Neuronal stem cell (in vitro differentiated cells): Measurements from ENCODE around the gene MRPS21.

Source experiments
- DNase-seq: peaks from one replicate; pipeline ENCODE4 v3.0.0-alpha.2; 2013; ENCODE audit warnings: low spot score
- H2AFZ ChIP-seq: one replicate; pipeline ENCODE4 v1.6.1; 2013; ENCODE audit warnings: mild to moderate bottlenecking, low read length, inconsistent platforms
- H2AK5ac ChIP-seq: 2 replicates; pipeline ENCODE4 v1.6.1; 2013; ENCODE audit warnings: low read depth, mild to moderate bottlenecking, inconsistent platforms, low read length, moderate library complexity, mixed read lengths
- H2BK120ac ChIP-seq: 2 replicates; pipeline ENCODE4 v1.6.1; 2013; ENCODE audit warnings: low read depth, mild to moderate bottlenecking, inconsistent platforms, low read length, moderate library complexity, mixed read lengths
- H2BK12ac ChIP-seq: one replicate; pipeline ENCODE4 v1.6.1; 2013; ENCODE audit warnings: low read length, inconsistent platforms
- H2BK15ac ChIP-seq: 2 replicates; pipeline ENCODE4 v1.6.1; 2013; ENCODE audit warnings: mild to moderate bottlenecking, low read length, inconsistent platforms, mixed read lengths
- H2BK5ac ChIP-seq: one replicate; pipeline ENCODE4 v1.6.1; 2013; ENCODE audit warnings: inconsistent platforms, mild to moderate bottlenecking, low read length, moderate library complexity
- H3K14ac ChIP-seq: one replicate; pipeline ENCODE4 v1.6.1; 2013; ENCODE audit warnings: low read length, inconsistent platforms
- H3K18ac ChIP-seq: 2 replicates; pipeline ENCODE4 v1.6.1; 2013; ENCODE audit warnings: low read length, inconsistent platforms
- H3K23ac ChIP-seq: 2 replicates; pipeline ENCODE4 v1.6.1; 2013; ENCODE audit warnings: low read depth, mild to moderate bottlenecking, mixed read lengths, low read length, inconsistent platforms; ENCODE audit not compliant: poor library complexity
- H3K27ac ChIP-seq: replicated peaks from 3 replicates; pipeline ENCODE4 v1.5.1; 2013; ENCODE audit warnings: low read length, inconsistent platforms
- H3K27me3 ChIP-seq, 3 experiments: 2 replicates each; pipeline ENCODE4 v1.6.1; 2013; ENCODE audit warnings: low read length in 3 of 3, mild to moderate bottlenecking in 2 of 3, inconsistent platforms in 1 of 3, low read depth in 1 of 3, mixed read lengths in 1 of 3, moderate library complexity in 1 of 3; ENCODE audit not compliant: control insufficient read depth in 3 of 3, insufficient read depth in 3 of 3
- H3K36me3 ChIP-seq, 2 donors: replicated peaks in 1 of 2; 2 replicates each; pipeline ENCODE4 v1.6.1; 2013; ENCODE audit warnings: low read length in 2 of 2; ENCODE audit not compliant: control insufficient read depth in 2 of 2, insufficient read depth in 2 of 2
- H3K4ac ChIP-seq: 2 replicates; pipeline ENCODE4 v1.6.1; 2013; ENCODE audit warnings: inconsistent platforms, mild to moderate bottlenecking, low read length, moderate library complexity
- H3K4me1 ChIP-seq, 2 donors: 1 replicate in 1 of 2; 2 replicates in 1 of 2; pipeline ENCODE4 v1.6.1; 2013; ENCODE audit warnings: low read length in 2 of 2, low read depth in 1 of 2; ENCODE audit not compliant: control insufficient read depth in 2 of 2, insufficient read depth in 1 of 2
- H3K4me2 ChIP-seq: one replicate; pipeline ENCODE4 v1.6.1; 2013; ENCODE audit warnings: mild to moderate bottlenecking, low read length, inconsistent platforms; ENCODE audit not compliant: insufficient read depth, poor library complexity, severe bottlenecking
- H3K4me3 ChIP-seq, 2 donors: 2 replicates each; pipeline ENCODE4 v1.5.1; 2013; ENCODE audit warnings: low read length in 2 of 2, mild to moderate bottlenecking in 2 of 2, inconsistent platforms in 1 of 2, moderate library complexity in 1 of 2
- H3K79me1 ChIP-seq: one replicate; pipeline ENCODE4 v1.6.1; 2013; ENCODE audit warnings: low read depth, mild to moderate bottlenecking, inconsistent platforms, low read length, moderate library complexity
- H3K9ac ChIP-seq: one replicate; pipeline ENCODE4 v1.6.1; 2013; ENCODE audit warnings: mild to moderate bottlenecking, low read depth, low read length, inconsistent platforms; ENCODE audit not compliant: poor library complexity
- H3K9me3 ChIP-seq, 2 donors: replicated peaks in 1 of 2; 2 replicates each; pipeline versions ENCODE3 to v1.6.1; 2013; ENCODE audit warnings: low read length in 2 of 2, mild to moderate bottlenecking in 2 of 2, inconsistent platforms in 1 of 2, low read depth in 1 of 2, mixed read lengths in 1 of 2, moderate library complexity in 1 of 2; ENCODE audit not compliant: control insufficient read depth in 2 of 2, insufficient read depth in 1 of 2
- H4K8ac ChIP-seq: one replicate; pipeline ENCODE4 v1.6.1; 2013; ENCODE audit warnings: low read depth, mild to moderate bottlenecking, inconsistent platforms, low read length, moderate library complexity
- H4K91ac ChIP-seq: one replicate; pipeline ENCODE4 v1.6.1; 2013; ENCODE audit warnings: low read length, low read depth, mild to moderate bottlenecking, inconsistent platforms; ENCODE audit not compliant: poor library complexity
- WGBS, 2 donors: extraction: QIAGEN DNeasy Blood & Tissue Kit; methylation state at CpG; one replicate each; pipeline ENCODE4 v1.1.7; 2013; ENCODE audit warnings: missing lambda C conversion rate in 2 of 2, mixed read lengths in 1 of 2; ENCODE audit not compliant: insufficient read length in 2 of 2, insufficient replicate concordance in 1 of 2; ENCODE audit errors: extremely low coverage in 2 of 2; 5-methylcytosine and 5-hydroxymethylcytosine counted together

MRPS21 gene

GRCh38 chr1:150288822-150289221 lies 4.8 kb upstream of the MRPS21 start:
- H3K36me3 ChIP-seq, result peaks cover 2 to 7% of the 10 kb centered on the region in 2 donors
- H2BK15ac ChIP-seq, result no peak overlapping the region
- no peaks in the 10 kb centered on the region for H3K9me3 ChIP-seq
- H3K4ac ChIP-seq, result no peak overlapping the region
- no peak overlapping the region for H3K14ac ChIP-seq
- H3K4me1 ChIP-seq, result peaks cover 2 to 6% of the 10 kb centered on the region in 2 donors
- no CpG with 5 or more reads among the region's 4 CpGs for WGBS, 2 donors
- H3K4me2 ChIP-seq, result no peak overlapping the region
- no peak overlapping the region for H3K18ac ChIP-seq
- no peak overlapping the region for H4K91ac ChIP-seq
- H2BK12ac ChIP-seq, result no peak overlapping the region
- H3K23ac ChIP-seq, result no peak overlapping the region
- no peak overlapping the region for H4K8ac ChIP-seq
- DNase-seq, result no peak
- H3K9ac ChIP-seq, result no peak overlapping the region
- no peak overlapping the region for H3K4me3 ChIP-seq
- no peaks in the 10 kb centered on the region for H3K79me1 ChIP-seq
- no peak overlapping the region for H2AK5ac ChIP-seq
- H3K27ac ChIP-seq, result no peak overlapping the region
- no peak overlapping the region for H2BK5ac ChIP-seq
- no peak overlapping the region for H2AFZ ChIP-seq
- no peak overlapping the region for H2BK120ac ChIP-seq
- H3K27me3 ChIP-seq, result no peaks in the 10 kb centered on the region

DNA sequence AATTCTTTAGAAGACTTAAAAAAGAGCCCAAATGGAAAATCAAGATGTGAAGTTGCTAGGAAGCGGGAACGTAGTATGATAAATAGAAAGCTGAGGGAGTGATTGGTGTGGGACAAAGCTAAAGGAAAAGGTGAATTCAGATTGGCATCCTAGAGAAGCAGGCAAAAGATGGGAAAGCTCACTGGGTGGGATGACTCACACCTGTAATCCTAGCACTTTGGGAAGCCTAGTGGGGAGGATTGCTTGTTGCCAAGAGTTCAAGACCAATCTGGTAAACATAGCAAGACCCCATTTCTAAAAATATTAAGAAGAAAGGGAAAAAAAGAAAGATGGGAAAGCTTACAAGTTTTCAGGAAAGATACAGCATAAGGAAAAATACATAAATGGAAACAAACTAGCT lies 1.8 kb downstream of the MRPS21 start:
- WGBS, 2 donors, result 100% methylated on average over 1 of the region's 2 CpGs; no CpG with 5 or more reads in 1 of the 2 donors
- Histone ChIP-seq H2AFZ (no peak overlapping the region), H3K23ac (no peak overlapping the region), H3K27ac (no peak overlapping the region), H3K4ac (no peak overlapping the region), H2BK15ac (no peak overlapping the region), H3K4me1 (peaks cover 2 to 9% of the 10 kb centered on the region in 2 donors), H3K4me2 (no peak overlapping the region), H2BK120ac (no peak overlapping the region), H3K79me1 (peaks cover 9% of the 10 kb centered on the region), H4K8ac (no peak overlapping the region), H3K4me3 (no peak overlapping the region), H2BK5ac (no peak overlapping the region), H3K18ac (no peak overlapping the region), H3K14ac (no peak overlapping the region), H3K9ac (no peak overlapping the region), H2BK12ac (no peak overlapping the region), H4K91ac (no peak overlapping the region), H2AK5ac (no peak overlapping the region), H3K27me3 (no peaks in the 10 kb centered on the region), H3K9me3 (no peaks in the 10 kb centered on the region), H3K36me3 (peaks cover 9 to 51% of the 10 kb centered on the region in 2 donors)
- no peak for DNase-seq

- Histone ChIP-seq H3K9me3 (no peaks in the 10 kb centered on the region), H3K4me2 (no peak overlapping the region), H3K18ac (no peak overlapping the region), H4K8ac (no peak overlapping the region), H3K36me3 (peaks cover 23 to 88% of the 10 kb centered on the region in 2 donors), H3K4ac (no peak overlapping the region), H2BK5ac (no peak overlapping the region), H3K9ac (no peak overlapping the region), H2BK15ac (no peak overlapping the region), H3K27ac (no peak overlapping the region), H3K4me1 (no peaks in the 10 kb centered on the region), H2BK120ac (no peak overlapping the region), H3K27me3 (no peaks in the 10 kb centered on the region), H4K91ac (no peak overlapping the region), H2BK12ac (no peak overlapping the region), H2AFZ (no peak overlapping the region), H3K79me1 (peaks cover 7% of the 10 kb centered on the region), H3K4me3 (no peak overlapping the region), H3K23ac (no peak overlapping the region), H2AK5ac (no peak overlapping the region), H3K14ac (no peak overlapping the region)
- DNase-seq, result no peak
- WGBS, 2 donors, result no CpG with 5 or more reads among the region's 3 CpGs
Observed at GRCh38 chr1:150299716-150300115, 6.1 kb downstream of the MRPS21 start.

- no peaks in the 10 kb centered on the region for H3K4me1 ChIP-seq
- H3K14ac ChIP-seq, result no peak overlapping the region
- H4K91ac ChIP-seq, result peak overlapping the region; percentile 25
- no peak overlapping the region for H3K18ac ChIP-seq
- peak overlapping the region; percentile 3 for H3K4me2 ChIP-seq
- H3K27me3 ChIP-seq, result no peaks in the 10 kb centered on the region
- H2BK5ac ChIP-seq, result no peak overlapping the region
- no peak overlapping the region for H2BK120ac ChIP-seq
- H2AK5ac ChIP-seq, result no peak overlapping the region
- WGBS, 2 donors, result no CpG with 5 or more reads among the region's 6 CpGs
- H3K36me3 ChIP-seq, result peaks cover 16 to 88% of the 10 kb centered on the region in 2 donors
- no peak overlapping the region for H3K9ac ChIP-seq
- H4K8ac ChIP-seq, result no peak overlapping the region
- peaks cover 1% of the 10 kb centered on the region for H3K79me1 ChIP-seq
- H2BK15ac ChIP-seq, result no peak overlapping the region
- no peaks in the 10 kb centered on the region for H3K9me3 ChIP-seq
- no peak overlapping the region for H3K23ac ChIP-seq
- no peak overlapping the region for H3K4me3 ChIP-seq
- H3K27ac ChIP-seq, result no peak overlapping the region
- no peak overlapping the region for H2AFZ ChIP-seq
- no peak overlapping the region for H2BK12ac ChIP-seq
- H3K4ac ChIP-seq, result no peak overlapping the region
- no peak for DNase-seq
Observed at GRCh38 chr1:150302338-150302737, 8.7 kb downstream of the MRPS21 start.
